Measurements from ENCODE around the gene TTC39A.

Gene TTC39A

DNA sequence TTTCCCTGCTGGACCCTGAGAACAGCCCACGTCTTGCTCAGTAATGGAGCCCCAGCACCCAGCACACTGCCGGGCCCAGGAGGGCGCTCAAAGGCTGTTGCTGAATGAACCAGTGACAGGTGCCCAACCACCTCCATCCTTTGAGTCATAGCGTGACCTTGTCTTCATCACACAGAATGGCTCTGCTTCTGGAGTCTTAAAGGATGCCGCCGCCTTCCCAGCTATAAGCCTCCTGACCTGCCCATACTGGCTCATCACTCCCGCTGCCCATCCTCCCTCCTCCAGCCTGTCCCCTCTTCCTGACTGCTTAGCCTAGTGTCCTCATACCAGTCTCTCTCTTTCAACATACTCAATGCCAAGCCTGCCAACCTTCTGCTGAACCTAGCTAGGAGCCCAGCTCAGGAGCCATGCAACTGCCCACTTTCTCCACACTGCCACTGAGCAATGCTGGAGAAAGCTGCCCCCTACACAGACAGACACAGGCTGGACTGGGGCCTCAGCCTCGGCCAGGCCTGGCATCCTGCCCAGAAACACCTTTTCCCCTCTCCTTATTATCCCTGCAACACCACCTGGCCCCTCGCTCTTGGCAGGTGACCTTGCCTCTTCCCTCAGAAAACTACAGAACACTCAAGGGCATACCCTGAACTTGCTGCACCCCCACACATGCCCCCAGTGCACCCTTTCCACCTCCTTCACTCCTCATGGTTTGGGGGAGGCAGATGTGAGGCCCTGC is 14.1 kb downstream of the TTC39A start:
- no peak for DNase-seq (ENCODE audit: low read depth in 2 of 2, low spot score in 1 of 2)

GRCh38 chr1:51314974-51315373 is 15.4 kb downstream of the TTC39A start:
- no peak for DNase-seq (ENCODE audit: low read depth in 2 of 2, low spot score in 1 of 2)

DNA sequence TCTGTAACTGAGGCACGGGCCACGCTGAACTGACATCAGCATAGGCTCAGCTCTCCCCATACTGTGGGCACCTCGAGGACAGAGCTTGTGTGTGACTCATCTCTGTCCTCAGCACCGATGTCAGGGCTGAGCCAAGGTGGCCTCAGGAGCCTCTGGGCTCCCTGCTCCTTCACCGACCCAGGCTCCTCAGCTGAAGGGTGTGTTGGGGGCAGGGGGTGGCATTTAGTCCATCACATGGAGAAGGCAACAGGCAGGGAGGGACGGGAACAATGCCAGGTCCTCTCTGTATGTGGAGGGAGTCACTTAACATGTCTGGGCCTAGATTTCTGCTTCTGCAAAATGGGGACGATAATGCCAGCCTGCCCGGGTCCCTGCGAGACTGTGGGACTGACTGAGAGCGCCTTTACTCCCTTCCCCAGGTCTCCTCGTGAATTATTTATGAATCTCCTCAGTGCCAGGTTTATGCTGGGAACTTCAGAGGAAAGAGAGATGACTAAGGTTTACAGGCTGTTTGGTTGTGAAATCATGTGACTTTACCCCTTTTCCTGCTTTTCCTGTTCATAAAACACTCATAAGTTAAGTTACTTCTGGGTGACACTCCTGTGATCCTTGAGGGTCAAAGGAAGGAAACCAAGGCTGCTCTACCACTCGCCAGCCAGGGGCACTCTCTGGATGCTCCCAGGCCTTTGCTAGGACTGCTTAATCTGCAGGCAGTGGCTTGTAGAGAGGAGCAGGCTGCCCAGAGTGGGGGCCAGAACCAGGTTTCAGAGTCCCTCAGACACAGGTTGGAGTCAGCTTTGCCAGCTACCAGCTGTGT is 16.2 kb downstream of the TTC39A start:
- no peak for DNase-seq (ENCODE audit: low read depth in 2 of 2, low spot score in 1 of 2)

DNA sequence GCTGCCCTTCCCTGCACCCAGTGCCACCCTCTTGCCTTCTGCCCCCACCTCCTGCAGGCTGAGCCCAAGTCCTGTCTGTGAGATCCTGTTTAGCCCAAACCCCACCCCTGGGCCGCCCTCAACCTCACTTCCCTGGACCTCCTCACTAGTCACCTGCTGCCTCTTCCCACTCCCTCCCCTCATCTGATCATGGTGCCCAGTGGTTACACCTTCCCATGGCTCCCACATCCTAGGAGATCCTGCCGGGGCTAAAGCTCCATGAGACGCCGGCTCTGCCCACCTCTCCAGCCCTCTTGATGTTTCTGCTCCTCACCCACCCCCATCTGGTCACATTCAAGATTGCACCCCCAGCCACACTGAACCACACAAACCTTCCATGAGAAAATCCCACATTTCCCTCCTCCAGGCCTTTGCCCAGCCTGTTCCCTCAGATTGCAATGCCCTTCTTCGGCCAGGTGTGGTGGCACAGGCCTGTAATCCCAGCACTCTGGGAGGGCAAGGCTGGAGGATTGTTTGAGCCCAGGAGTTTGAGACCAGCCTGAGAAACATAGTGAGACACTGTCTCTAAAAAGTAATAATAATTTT is 17.0 kb downstream of the TTC39A start:
- no peak for DNase-seq (ENCODE audit: low read depth in 2 of 2, low spot score in 1 of 2)

GRCh38 chr1:51312718-51313117 is 17.6 kb downstream of the TTC39A start:
- no peak for DNase-seq (ENCODE audit: low read depth in 2 of 2, low spot score in 1 of 2)

DNA sequence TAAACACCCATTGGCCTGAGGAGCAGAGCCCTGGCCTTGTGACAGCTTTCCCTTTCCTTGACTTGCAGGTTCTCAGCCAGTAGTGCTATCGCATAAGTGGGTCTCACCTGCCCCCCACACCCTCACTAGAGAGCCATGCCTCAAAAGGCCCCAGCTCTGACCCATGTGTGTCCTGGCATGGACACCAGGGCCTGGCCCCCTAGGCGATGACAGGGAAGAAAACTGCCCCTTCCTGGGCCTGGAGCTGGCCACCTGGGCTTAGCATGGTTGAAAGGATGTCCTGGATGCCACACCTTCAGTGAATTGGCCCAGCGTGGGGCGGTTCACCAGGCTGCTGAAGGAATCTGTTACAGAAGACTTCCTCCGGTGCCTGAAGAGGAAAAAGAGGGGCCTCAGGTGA is 18.5 kb downstream of the TTC39A start:
- no peak for DNase-seq (ENCODE audit: low read depth in 2 of 2, low spot score in 1 of 2)

GRCh38 chr1:51310871-51311613 is 19.3 kb downstream of the TTC39A start:
- no peak for DNase-seq (ENCODE audit: low read depth in 2 of 2, low spot score in 1 of 2)

- no peak for DNase-seq (ENCODE audit: low read depth in 2 of 2, low spot score in 1 of 2)
Observed at GRCh38 chr1:51309291-51309690, 21.1 kb downstream of the TTC39A start.

DNA sequence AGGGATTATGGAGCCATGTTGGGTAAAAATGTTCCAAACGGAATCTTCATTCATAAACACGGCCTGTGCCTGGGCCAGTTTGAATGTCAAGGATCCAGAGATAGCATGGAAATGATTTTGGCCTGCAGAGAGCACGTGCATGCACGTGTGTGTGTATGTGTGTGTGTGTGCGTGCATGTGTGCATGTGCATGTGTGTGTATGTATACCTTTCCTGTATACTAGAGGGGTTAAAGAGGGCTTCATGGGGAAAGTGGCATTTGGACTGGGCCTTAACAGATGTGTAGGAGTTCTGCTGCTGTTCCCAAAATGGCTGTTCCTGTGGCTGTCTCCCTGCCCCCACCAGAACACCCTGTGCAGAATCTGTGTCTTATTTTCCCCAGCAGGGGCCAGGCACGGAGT is 21.7 kb downstream of the TTC39A start:
- DNase-seq (ENCODE audit: low read depth in 2 of 2, low spot score in 1 of 2): no peak

DNA sequence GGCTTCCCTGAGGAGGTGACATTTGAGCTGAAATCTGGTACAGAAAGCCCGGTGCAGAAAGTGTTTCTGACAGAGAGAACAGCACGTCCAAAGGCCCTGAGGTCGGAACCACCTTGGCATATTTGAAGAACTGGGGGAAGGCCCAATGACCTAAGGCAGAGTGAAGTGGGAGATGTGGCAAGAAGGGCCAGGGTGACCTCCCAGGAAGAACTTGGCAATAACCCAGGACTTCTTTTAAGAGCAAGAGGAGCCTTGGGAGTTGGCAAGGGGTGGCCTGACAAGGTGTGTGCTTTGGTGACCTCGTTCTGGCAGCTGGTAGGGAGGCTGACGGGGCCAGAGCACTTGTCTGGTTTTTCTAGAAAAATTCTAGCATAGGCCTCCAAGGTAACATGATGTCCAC is 23.4 kb downstream of the TTC39A start:
- DNase-seq (ENCODE audit: low read depth in 2 of 2, low spot score in 1 of 2): no peak

DNA sequence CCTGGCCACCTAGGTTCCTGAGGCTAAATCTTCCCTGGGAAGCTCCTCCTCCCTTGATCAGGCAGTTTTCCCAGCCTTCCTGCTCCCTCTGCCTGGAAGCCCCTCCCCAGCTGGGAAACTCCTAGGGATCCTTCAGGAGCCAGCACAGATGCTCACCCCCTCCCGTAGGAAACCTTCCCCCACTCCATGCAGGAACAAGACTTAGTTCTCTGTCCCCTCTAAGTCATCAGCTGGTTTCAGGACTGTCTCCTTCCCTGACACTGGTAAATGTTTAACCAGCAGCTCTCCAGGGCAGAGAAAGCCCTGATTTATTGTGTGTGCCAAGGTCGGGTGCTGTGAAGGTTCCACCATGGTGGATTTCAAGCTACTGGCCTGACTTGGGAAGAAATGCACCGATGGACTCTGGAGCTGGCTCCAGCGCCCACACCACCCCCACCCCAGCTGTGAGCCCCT is 25.0 kb downstream of the TTC39A start:
- no peak for DNase-seq (ENCODE audit: low read depth in 2 of 2, low spot score in 1 of 2)

DNA sequence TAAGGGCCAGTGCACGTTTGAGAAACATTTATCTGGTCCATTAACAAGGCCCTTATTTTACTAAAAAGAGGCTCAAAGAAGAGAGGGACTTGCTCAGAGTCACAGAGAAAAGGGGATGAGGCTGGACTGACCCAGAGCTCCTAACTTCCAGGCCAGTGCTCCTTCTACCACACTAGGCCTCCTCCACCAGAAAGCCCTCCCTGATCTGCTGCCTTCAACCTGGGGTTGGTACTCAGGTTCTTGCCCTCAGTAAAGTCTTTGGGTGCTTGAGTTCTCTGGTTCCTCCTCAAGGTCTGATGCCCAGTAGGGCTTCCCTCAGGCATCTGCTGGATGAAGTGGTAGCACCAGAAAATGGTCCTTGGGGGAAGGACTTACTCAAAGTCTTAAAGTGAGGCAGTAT is 26.0 kb downstream of the TTC39A start:
- DNase-seq (ENCODE audit: low read depth in 2 of 2, low spot score in 1 of 2): no peak

DNA sequence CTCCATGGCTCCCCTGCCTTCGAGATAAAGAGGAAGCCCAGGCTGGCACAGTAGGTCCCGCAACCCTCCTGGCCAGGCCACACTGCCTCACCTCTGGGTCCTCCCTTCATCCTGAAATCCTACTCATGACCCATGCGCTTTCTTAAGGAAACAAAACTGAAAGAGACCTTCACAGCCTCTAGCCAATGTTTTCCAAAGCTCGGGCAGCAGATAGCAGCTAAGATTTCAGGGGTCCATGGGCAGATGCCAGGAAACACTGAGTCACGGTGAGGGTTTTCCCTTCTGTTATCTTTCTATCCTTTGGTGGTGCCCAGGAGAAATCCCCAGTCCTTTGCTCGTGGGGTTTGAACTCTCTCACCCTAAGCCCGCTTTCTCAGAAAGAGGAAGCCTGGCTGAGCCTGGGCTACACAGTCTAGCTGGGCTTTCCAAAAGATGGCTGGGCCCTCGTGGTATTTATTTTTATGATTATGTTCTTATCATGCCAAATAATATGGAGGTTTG is 26.6 kb downstream of the TTC39A start:
- DNase-seq (ENCODE audit: low read depth in 2 of 2, low spot score in 1 of 2): no peak

GRCh38 chr1:51303315-51303714 is 27.0 kb downstream of the TTC39A start:
- DNase-seq (ENCODE audit: low read depth in 2 of 2, low spot score in 1 of 2): no peak

DNA sequence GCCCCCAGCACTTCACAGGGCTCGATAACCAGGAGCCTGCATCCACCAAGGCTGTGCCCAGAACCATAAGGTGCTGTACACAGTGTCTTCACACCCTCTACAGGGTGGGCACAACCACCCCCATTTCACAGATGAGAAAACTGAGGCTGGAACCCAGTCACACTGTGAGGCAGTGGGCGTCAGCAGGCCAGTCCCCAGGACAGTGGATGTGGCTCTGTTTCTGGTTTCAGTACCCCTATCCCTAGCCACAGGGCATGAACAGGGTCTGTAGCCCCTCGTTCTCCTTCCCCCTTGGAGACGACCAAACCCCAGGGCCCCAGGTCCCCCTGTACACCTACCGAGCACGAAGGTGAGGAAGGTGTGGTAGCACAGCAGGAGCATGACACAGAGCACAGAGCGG is 27.6 kb downstream of the TTC39A start:
- no peak for DNase-seq (ENCODE audit: low read depth in 2 of 2, low spot score in 1 of 2)

DNA sequence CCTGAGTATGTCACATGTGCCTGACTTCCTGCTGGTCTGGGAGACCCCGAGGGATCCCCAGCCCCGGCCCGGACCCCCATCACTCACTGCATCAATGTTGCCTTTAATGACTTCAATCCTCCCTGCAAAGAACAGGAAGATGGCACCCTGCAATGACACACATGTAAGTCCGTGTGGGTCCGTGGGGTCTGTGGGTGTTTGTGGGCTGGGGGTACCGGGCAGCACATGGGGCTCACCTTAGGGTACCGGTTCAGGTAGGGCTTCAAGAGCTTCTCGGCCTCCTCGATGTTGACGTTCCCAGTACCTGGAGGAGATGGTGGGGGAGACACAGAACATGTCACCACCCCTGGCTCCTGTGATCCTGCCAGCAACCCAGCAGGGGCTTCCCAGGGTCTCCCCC is 28.1 kb downstream of the TTC39A start:
- DNase-seq (ENCODE audit: low read depth in 2 of 2, low spot score in 1 of 2): no peak

- no peak for DNase-seq (ENCODE audit: low read depth in 2 of 2, low spot score in 1 of 2)
Observed at GRCh38 chr1:51301844-51302162, 28.6 kb downstream of the TTC39A start.

GRCh38 chr1:51301152-51301843 is 29.1 kb downstream of the TTC39A start:
- DNase-seq (ENCODE audit: low read depth in 2 of 2, low spot score in 1 of 2): no peak

DNA sequence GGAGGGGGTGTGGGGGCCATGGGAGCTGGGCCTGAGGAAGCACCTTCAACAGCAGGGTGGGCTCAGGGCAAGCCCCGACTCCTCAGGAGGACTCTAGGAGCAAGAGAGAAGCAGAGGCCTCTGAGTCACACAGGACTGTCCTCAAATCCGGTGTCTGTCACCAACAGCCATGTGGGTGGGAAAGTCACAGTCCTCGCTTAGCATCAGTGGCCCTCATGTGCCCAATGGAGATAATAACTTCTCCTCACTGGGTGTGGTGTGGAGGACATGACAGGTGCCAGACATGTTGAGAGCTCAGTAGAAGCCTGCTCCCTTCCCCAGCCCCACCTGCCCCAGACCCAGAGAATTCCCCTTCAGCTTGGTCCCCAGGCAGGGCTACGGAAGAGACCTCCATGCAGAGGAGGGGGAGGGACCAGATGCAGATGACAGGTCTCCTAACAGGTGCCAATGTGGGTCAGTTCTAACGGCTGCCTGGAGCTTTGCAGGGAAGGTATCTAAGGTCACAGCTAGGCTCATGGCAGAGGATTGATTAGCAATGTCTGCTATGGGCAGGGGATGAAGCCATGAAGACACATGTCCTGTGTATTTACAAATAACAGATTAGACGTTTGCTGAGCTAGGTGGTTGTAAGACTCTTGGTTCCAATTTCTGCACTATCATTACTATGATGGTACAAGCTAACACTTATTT is 30.2 kb downstream of the TTC39A start:
- DNase-seq (ENCODE audit: low read depth in 2 of 2, low spot score in 1 of 2): no peak

DNA sequence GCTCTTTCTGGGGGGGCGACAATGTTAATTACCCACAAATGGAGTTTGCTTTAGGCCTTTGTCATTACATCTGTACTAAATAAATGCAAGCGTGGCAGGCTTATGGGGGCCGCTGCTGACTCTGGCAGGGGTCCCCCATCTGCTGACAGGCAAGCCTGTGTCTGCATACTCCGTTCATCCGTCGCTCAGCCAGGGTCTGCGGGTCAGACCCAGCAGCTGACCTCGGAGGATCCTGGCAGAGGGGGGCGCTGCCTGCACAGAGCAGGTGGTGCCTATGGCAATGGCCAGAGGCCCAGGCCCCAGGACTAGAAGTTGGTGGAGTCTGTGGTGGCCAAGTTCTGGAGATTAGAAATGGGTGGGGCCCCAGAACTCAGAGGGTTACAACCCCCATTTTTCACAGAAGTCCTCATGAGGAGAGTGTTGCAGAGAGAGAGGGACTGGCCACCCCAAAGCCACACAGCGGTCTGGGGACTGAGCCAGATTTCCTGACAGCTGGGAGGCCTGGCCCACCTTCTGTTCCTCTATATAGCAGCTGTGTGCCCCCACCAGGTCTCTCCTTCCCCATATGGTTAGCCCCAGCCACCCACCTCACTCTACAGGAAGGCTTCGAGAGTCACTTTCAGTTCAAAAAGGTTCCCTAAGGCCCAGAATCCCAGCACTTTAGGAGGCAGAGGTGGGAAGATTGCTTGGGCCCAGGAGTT is 31.0 kb downstream of the TTC39A start:
- no peak for DNase-seq (ENCODE audit: low read depth in 2 of 2, low spot score in 1 of 2)
